ENCODE measurements around the gene SUSD1. TPM values are rescaled to one million over a fixed set of nuclear protein-coding genes. Genes with fewer than 3 reads are reported as not detected.

The SUSD1 gene
- polyA plus RNA-seq, 1 experiment = 24.2 TPM

DNA sequence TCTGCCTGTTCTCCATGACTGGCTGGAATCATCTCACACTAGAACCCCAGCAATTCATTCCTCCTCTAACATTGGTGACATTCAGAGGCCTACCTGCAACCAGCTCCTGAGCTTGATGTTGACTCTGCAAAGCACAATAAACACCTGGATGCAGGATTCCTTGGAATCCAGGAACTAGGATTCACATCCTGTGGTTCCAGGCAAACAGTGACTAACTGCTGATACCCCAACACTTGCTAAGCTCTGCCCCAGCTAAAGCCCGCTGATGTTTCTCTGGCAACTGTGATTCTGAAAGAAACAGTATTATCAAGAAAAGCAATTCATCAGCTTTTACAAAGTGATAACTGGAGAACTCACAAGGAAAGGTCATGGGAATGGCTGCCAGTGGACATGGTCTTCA, 29.2 kb downstream of the SUSD1 start:
- H3K4me3 ChIP-seq (ENCODE audit: low read depth, low read length) = no peak overlapping the region
- POLR2A ChIA-PET = no interaction called here
- TF ChIP-seq, protein P1, sequence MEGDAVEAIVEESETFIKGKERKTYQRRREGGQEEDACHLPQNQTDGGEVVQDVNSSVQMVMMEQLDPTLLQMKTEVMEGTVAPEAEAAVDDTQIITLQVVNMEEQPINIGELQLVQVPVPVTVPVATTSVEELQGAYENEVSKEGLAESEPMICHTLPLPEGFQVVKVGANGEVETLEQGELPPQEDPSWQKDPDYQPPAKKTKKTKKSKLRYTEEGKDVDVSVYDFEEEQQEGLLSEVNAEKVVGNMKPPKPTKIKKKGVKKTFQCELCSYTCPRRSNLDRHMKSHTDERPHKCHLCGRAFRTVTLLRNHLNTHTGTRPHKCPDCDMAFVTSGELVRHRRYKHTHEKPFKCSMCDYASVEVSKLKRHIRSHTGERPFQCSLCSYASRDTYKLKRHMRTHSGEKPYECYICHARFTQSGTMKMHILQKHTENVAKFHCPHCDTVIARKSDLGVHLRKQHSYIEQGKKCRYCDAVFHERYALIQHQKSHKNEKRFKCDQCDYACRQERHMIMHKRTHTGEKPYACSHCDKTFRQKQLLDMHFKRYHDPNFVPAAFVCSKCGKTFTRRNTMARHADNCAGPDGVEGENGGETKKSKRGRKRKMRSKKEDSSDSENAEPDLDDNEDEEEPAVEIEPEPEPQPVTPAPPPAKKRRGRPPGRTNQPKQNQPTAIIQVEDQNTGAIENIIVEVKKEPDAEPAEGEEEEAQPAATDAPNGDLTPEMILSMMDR (IDR thresholded peaks at IDR 0.05; ENCODE audit: low read depth, low read length) = no peak
- no peak for DNase-seq (ENCODE audit: low read depth, low spot score)
- CTCF ChIA-PET = no interaction called here
- H3K9me3 ChIP-seq (ENCODE audit: control insufficient read depth, insufficient read depth, low read length) = no peaks in the 10 kb centered on the region
- H3K27ac ChIP-seq (ENCODE audit: low read depth, low read length) = no peak overlapping the region
- H3K27me3 ChIP-seq (ENCODE audit: control insufficient read depth, insufficient read depth, low read length) = no peaks in the 10 kb centered on the region

DNA sequence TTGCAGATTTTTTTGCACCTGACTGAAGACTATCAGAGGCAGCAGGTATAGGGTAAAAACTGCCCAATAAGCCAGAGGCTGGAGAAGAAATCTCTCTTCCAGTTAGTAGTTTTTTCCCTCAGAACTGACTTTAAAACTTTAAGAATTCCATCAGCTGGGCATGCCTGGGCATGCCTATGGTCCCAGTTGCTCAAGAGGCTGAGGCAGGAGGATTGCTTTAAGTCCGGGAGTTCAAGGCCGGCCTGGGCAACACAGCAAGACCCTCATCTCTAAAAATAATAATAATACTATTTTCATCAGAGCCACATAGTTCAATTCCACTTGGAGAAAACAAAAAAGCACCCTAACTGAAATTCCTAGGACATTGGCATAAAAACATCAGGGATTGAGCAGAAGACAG, 30.3 kb downstream of the SUSD1 start:
- no peak overlapping the region for H3K27ac ChIP-seq (ENCODE audit: low read depth, low read length)
- H3K27me3 ChIP-seq (ENCODE audit: control insufficient read depth, insufficient read depth, low read length) = no peaks in the 10 kb centered on the region
- H3K4me3 ChIP-seq (ENCODE audit: low read depth, low read length) = no peak overlapping the region
- no peak for DNase-seq (ENCODE audit: low read depth, low spot score)
- H3K9me3 ChIP-seq (ENCODE audit: control insufficient read depth, insufficient read depth, low read length) = no peaks in the 10 kb centered on the region
- ChIA-PET POLR2A (no interaction called here), CTCF (interaction anchor here (0.6 kb wide), 2 partner anchors 218 to 480 kb away, joined by 3 to 4 read pairs; no protein-coding TSS in a partner anchor)
- TF ChIP-seq, protein P1 (IDR thresholded peaks at IDR 0.05; ENCODE audit: low read depth, low read length) = no peak

DNA sequence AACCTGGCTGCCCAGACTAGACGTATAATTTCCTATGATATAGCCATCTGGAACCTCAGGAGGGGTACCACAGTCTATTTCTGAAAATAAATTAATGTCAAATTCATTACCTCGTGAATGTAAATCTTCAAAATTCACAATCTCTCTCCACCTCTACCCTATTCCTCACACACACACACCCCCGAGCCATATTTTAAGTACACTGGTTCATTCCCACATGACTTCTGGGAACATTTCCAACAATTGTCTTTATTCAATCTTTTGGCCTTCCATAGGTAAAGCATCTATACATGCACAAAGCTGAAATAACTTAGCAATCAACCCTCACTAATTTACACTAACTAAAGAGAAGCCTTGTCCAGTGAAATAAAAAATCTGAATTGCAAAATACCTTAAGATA, 32.7 kb downstream of the SUSD1 start:
- H3K27ac ChIP-seq (ENCODE audit: low read depth, low read length) = no peak overlapping the region
- ChIA-PET POLR2A (no interaction called here), CTCF (interaction anchor here (0.9 kb wide), 1 partner anchor 30 kb away, joined by 4 read pairs; no protein-coding TSS in a partner anchor)
- no peak for DNase-seq (ENCODE audit: low read depth, low spot score)
- no peaks in the 10 kb centered on the region for H3K27me3 ChIP-seq (ENCODE audit: control insufficient read depth, insufficient read depth, low read length)
- no peak overlapping the region for H3K4me3 ChIP-seq (ENCODE audit: low read depth, low read length)
- H3K9me3 ChIP-seq (ENCODE audit: control insufficient read depth, insufficient read depth, low read length) = no peaks in the 10 kb centered on the region
- TF ChIP-seq, protein P1 (IDR thresholded peaks at IDR 0.05; ENCODE audit: low read depth, low read length) = no peak

DNA sequence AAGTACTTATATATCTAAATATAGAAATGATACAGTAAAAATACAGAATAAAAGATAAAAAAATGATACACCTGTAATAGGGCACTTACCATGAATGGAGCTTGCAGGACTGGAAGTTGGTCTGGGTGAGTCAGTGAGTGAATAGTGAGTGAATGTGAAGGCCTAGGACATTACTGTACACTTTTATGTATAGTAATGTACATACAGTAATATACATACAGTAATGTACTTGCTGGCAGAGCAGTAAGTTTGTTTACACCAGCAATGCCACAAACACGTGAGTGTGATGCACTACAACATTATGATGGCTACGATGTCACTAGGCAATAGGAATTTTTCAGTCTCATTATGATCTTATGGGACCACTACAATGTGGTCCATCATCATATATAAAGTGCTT, 34.2 kb downstream of the SUSD1 start:
- DNase-seq (ENCODE audit: low read depth, low spot score) = no peak
- Histone ChIP-seq H3K27ac (ENCODE audit: low read depth, low read length) (no peak overlapping the region), H3K4me3 (ENCODE audit: low read depth, low read length) (no peak overlapping the region), H3K9me3 (ENCODE audit: control insufficient read depth, insufficient read depth, low read length) (no peaks in the 10 kb centered on the region), H3K27me3 (ENCODE audit: control insufficient read depth, insufficient read depth, low read length) (no peaks in the 10 kb centered on the region)
- TF ChIP-seq, protein P1 (IDR thresholded peaks at IDR 0.05; ENCODE audit: low read depth, low read length) = no peak
- CTCF ChIA-PET = no interaction called here
- POLR2A ChIA-PET = no interaction called here

DNA sequence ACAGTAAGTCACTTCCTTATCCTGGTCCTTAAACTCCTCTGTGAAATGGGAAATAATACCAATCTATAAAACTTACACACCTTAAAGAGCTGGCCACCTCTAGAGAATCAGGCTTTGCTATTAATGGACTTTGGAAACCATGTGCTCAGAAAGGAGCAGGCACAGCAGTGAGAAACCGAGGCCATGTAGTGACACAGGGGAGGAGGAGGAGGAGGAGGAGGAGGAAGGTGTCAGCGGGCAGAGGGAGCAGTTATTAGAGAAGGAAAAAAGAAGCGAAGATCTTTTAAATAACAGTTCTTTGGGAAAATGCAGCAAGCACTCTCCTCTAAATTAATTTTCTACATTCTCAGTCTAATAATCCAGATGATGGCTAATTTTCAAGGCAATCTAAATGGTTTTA, 38.0 kb downstream of the SUSD1 start:
- POLR2A ChIA-PET = no interaction called here
- no peaks in the 10 kb centered on the region for H3K9me3 ChIP-seq (ENCODE audit: control insufficient read depth, insufficient read depth, low read length)
- CTCF ChIA-PET = no interaction called here

More for the DNA sequence above, 38.0 kb downstream of the SUSD1 start:
- TF ChIP-seq, protein P1 (IDR thresholded peaks at IDR 0.05; ENCODE audit: low read depth, low read length) = no peak
- no peak overlapping the region for H3K4me3 ChIP-seq (ENCODE audit: low read depth, low read length)
- no peak overlapping the region for H3K27ac ChIP-seq (ENCODE audit: low read depth, low read length)
- no peak for DNase-seq (ENCODE audit: low read depth, low spot score)
- H3K27me3 ChIP-seq (ENCODE audit: control insufficient read depth, insufficient read depth, low read length) = no peaks in the 10 kb centered on the region
